HG02981 (cell line): Measurements from ENCODE around the gene SCARB2.
"Not testable (repeated sequence)": the region's sequence is repeated elsewhere in the genome, so short reads cannot be mapped to it uniquely, and the experiment has no call there.

Experiments used
- ATAC-seq: cut with Tn5 transposase; IDR thresholded peaks from one replicate; pipeline ENCODE4 v1.9.1; 2021; ENCODE audit warnings: mild to moderate bottlenecking, moderate library complexity; ENCODE audit not compliant: unreplicated experiment

The SCARB2 gene, protein sequence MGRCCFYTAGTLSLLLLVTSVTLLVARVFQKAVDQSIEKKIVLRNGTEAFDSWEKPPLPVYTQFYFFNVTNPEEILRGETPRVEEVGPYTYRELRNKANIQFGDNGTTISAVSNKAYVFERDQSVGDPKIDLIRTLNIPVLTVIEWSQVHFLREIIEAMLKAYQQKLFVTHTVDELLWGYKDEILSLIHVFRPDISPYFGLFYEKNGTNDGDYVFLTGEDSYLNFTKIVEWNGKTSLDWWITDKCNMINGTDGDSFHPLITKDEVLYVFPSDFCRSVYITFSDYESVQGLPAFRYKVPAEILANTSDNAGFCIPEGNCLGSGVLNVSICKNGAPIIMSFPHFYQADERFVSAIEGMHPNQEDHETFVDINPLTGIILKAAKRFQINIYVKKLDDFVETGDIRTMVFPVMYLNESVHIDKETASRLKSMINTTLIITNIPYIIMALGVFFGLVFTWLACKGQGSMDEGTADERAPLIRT

GRCh38 chr4:76213415-76214176 is at the start of gene SCARB2:
Gene SCARB2, minus strand, starts transcription at chr4:76213824. Its CDS starts 281 bp downstream, at chr4:76213543.
- peak; percentile 69 for ATAC-seq

DNA sequence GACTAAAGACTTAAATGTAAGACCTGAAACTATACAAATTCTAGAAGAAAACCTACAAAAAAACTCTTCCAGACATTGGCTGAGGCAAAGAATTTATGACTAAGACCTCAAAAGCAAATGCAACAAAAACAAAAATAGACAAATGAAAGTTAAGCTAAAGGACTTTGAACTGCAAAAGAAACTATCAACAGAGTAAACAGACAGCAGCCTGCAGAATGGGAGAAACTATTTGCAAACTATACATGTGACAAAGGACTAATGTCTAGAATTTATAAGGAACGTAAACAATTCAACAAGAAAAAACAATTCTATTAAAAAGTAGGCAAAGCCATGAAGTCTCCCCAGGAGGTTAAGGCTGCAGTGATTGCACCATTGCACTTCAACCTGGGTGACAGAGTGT is 46.9 kb upstream of the SCARB2 start:
- no peak for ATAC-seq

DNA sequence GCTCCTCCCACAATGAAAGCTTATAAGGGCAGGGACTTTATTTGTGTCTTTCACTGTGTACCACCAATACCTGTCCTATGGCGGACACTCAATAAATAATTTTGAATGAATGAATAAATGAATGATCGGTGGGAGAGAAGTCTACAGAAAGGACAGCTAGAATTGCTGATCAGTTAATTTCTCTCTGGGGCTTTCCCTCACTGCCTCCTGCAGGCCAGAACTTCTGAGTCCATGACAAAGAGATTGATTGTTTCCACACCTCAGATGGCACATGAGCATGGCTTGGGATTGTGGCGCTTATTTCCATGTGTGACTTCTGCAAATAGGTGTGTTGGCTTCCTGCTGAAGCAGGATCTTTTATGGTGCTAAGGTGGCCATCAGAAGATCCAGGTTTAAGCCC is 44.2 kb upstream of the SCARB2 start:
- no peak for ATAC-seq

- ATAC-seq = no peak
Observed at GRCh38 chr4:76256968-76257367, 43.3 kb upstream of the SCARB2 start.

DNA sequence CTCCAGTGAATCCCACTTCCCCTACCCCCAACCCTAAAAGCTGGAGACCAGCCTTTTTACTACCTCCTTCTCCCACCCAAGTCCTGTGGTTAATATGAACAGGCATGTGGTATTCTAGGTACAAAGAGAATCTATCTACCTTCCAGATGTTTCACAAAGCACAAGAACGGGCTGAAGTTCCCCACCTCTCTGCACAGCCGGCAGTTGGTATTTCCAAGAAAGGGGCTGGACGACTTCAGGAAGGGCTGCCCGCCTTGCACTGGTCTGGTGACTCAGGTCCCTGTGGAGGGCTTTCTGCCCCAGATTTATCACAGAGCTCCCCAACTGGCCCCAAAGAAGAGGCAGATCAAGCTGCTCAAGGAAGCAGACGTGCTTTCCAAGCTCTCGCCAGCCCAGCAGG is 42.4 kb upstream of the SCARB2 start:
- ATAC-seq = no peak

DNA sequence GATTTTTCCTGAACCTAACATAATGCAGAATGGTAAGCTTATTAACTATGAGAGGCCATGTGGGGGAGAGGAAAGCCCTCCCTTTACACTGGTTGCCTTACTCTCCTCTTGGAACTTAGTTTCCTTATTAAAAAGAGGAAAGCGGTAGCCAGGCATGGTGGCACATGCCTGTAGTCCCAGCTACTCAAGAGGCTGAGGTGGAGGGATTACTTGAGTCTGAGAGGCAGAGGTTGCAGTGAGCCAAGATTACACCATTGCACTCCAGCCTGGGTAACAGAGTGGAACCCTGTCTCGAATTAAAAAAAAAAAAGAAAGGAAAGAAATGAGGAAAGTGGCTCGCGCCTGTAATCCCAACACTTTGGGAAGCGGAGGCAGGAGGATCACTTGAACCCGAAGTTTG is 39.9 kb upstream of the SCARB2 start:
- ATAC-seq = no peak

- ATAC-seq = no peak
Observed at GRCh38 chr4:76252271-76252653, 38.6 kb upstream of the SCARB2 start.

- peak; percentile 45 for ATAC-seq
Observed at GRCh38 chr4:76251441-76252270, 38.0 kb upstream of the SCARB2 start, which contains the start of gene FAM47E. Gene FAM47E, plus strand, starts transcription at chr4:76251721. Its CDS starts 26 bp downstream, at chr4:76251747.

- no peak for ATAC-seq
Observed at GRCh38 chr4:76250962-76251361, 37.3 kb upstream of the SCARB2 start.

DNA sequence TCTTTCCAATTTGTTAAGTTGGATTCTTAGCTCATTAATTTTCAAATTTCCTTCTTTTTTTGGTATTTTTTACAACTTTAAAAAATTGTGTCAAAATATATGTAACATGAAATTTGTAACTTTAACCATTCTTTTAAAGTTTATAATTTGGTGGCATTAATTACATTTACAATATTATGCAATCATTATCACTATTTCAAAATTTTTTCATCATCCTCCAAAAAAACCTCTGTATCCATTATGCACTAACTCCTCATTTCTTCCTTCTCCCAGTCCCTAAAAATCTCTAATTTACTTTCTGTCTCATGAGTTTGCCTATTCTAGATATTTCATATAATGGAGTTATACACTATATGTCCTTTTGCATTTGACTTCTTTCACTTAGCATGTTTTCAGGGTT is 33.2 kb upstream of the SCARB2 start:
- no peak for ATAC-seq

- no peak for ATAC-seq
Observed at GRCh38 chr4:76246025-76246424, 32.4 kb upstream of the SCARB2 start.

GRCh38 chr4:76243877-76244276 is 30.3 kb upstream of the SCARB2 start:
- ATAC-seq = not testable (repeated sequence)

DNA sequence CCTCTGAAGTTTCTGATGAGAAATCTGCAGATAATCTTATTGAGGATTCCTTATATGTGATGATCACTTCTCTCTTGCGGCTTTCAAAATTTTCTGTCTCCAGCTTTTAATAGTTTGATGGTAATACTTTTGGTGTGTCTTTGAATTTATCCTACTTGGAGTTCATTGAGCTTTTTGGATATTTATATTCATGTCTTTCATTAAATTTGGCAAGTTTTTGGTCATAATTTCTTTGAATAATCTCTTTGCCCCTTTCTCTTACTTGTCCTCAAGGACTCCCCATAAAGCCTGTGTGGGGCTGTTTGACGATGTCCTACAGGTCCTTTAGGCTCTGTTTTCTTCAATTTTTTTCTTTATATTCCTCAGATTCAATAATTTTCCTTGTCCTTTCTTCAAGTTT is 26.6 kb upstream of the SCARB2 start:
- ATAC-seq = no peak

DNA sequence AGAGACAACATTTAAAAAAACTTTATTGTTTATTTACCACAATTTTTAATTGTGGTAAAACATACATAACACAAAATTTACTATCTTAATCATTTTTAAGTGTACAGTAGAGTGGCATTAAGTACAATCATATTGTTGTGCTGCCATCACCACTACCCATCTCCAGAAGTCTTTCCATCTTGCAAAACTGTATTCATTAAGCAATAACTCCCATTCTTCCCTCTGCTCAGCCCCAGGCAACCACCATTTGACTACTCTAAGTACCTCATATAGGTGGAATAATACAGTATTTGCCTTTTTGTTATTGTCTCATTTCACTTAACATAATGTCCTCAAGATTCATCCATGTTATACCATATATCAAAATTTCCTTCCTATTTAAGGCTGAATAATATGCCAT is 25.1 kb upstream of the SCARB2 start:
- no peak for ATAC-seq

GRCh38 chr4:76238236-76238635 is 24.6 kb upstream of the SCARB2 start:
- ATAC-seq = no peak

DNA sequence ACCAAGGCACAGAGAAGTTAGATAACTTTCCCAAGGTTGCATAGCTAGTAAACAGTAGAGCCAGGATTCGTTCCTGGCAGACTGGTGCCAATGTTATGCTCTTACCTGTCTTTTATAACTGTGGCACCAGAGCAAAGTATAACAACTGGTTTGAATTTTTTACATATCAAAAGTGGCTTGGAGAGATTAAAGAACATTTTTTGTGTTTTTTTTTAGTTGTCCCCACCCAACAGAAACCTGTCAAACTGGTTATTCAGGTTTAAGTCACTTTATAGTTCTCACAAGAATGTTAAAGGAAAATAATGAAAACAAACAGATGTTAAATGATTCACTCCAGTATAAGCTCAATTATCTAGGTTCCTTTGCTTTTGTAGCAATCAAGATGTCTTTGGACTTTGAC is 22.3 kb upstream of the SCARB2 start:
- ATAC-seq = no peak

DNA sequence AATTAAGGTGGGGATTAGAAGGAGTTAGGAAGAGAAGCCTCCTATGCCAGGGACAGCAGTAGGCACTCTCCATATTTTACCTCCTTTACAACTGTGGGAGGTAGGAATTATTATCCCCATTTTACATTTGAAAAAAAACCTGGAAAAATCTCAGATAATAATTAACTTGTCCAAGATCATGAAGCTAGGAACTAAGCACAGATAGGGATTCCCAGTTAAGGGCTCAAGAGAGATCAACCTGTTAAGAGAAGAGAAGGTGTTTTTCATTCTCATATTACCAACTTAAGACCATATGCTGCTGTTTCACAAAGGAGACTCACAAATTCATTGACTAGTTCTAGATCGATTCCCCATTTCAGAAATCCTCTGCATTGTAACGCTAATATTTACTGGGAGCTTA is 21.8 kb upstream of the SCARB2 start:
- ATAC-seq = no peak

DNA sequence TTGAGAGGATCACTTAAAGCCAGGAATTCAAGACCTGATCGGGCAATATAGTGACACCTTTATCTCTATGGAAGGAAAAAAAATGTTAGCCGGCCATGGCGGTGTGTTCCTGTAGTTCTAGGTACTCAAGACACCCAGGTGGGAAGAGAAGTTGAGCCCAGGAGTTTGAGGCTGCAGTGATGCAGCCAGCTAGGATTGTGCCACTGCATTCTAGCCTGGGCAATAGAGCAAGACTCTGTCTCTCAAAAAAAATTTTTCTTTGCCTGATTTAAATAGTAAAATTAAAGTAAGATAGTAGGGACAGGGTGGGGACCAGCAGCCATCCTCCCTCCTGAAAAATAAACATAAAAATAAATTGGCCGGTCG is 21.0 kb upstream of the SCARB2 start:
- ATAC-seq = no peak

DNA sequence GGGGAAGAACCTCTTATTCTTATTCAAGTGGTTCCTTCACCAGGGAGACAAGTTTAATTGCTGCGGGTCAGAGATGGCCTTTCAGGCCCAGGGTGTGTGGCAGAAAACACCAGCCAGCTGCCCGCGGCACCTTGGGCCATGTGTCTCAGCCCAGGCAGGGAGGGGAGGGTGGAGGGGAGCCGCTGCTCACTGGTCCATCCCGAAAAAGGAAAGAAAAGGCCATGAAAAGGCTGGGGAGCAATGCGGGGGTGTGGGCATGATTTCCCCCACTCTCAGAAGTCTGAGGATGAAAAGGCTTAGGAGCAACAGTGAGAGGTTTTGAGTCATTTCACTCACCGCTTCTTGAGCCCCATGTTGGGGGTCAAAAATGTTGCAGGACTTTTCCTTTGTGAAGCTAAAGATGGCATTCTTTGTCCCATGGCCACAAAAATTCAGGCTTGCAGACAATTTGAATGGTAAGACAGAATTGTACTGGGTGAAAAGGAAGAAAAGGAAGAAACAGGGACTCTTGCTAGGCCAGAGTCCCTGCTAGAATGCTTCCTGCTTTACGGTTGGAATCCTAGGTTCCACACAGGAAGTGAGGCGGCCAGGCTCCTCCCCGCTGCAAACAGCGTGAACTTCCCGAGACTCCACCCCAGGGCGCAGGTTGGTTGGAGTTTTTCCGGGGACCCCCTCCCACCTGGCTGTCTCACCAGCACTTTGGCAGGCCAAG is 20.5 kb upstream of the SCARB2 start:
- no peak for ATAC-seq

- ATAC-seq = no peak
Observed at GRCh38 chr4:76233529-76233928, 19.9 kb upstream of the SCARB2 start.

DNA sequence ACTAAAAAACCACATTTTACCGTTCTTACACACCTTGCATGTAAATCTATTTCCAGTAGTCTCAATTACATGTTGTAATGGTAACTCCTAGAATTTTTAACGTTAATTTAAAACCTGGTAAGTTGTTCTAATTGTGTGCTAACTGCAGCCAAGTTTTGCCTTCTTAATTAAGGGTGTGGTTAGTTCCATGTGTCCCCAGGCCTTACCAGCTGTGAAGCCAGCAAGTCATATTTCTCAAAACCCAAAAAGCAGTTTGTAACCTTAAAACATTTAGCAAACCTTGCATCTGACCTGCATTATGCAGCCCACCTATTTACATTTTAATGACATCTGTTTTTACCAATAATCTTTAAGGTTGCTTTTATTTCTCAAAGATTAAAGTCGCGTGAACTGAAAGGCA is 19.5 kb upstream of the SCARB2 start:
- ATAC-seq = no peak
